Mesendoderm (in vitro differentiated cells): Measurements from ENCODE around the gene SFTPA1.
"Not testable (repeated sequence)": the region's sequence is repeated elsewhere in the genome, so short reads cannot be mapped to it uniquely, and the experiment has no call there.

Source experiments
- DNase-seq: peaks from one replicate; pipeline ENCODE4 v3.0.0; 2013
- H2AK5ac ChIP-seq: 2 replicates; pipeline ENCODE4 v1.6.1; 2013; ENCODE audit warnings: low read length, inconsistent platforms
- H2BK120ac ChIP-seq: 2 replicates; pipeline ENCODE4 v1.6.1; 2013; ENCODE audit warnings: low read depth, mild to moderate bottlenecking, low read length, moderate library complexity, mixed read lengths
- H2BK15ac ChIP-seq: replicated peaks from 2 replicates; pipeline ENCODE4 v1.6.1; 2013; ENCODE audit warnings: low read depth, mild to moderate bottlenecking, moderate library complexity
- H2BK5ac ChIP-seq: 2 replicates; pipeline ENCODE4 v1.6.1; 2013; ENCODE audit warnings: low read length, inconsistent platforms
- H3K18ac ChIP-seq: 2 replicates; pipeline ENCODE4 v1.6.1; 2013; ENCODE audit warnings: mild to moderate bottlenecking, low read length, mixed read lengths
- H3K23ac ChIP-seq: one replicate; pipeline ENCODE4 v1.6.1; 2013; ENCODE audit warnings: low read length
- H3K27ac ChIP-seq: 2 replicates; pipeline ENCODE4 v1.5.1; 2013; ENCODE audit warnings: low read depth, mild to moderate bottlenecking, inconsistent platforms, low read length, moderate library complexity
- H3K27me3 ChIP-seq: 2 replicates; pipeline ENCODE4 v1.6.1; 2013; ENCODE audit warnings: low read length, control low read depth, mild to moderate bottlenecking, inconsistent platforms; ENCODE audit not compliant: insufficient read depth, poor library complexity
- H3K36me3 ChIP-seq: 2 replicates; pipeline ENCODE4 v1.6.1; 2013; ENCODE audit warnings: low read length, inconsistent platforms; ENCODE audit not compliant: control insufficient read depth, insufficient read depth
- H3K4ac ChIP-seq: one replicate; pipeline ENCODE4 v1.6.1; 2013; ENCODE audit warnings: low read depth, mild to moderate bottlenecking, low read length, moderate library complexity
- H3K4me1 ChIP-seq: 2 replicates; pipeline ENCODE4 v1.6.1; 2013; ENCODE audit warnings: low read depth, low read length, inconsistent platforms; ENCODE audit not compliant: control insufficient read depth
- H3K4me2 ChIP-seq: 2 replicates; pipeline ENCODE4 v1.6.1; 2013; ENCODE audit warnings: low read length
- H3K4me3 ChIP-seq: 2 replicates; pipeline ENCODE4 v1.5.1; 2013; ENCODE audit warnings: mild to moderate bottlenecking, low read length
- H3K56ac ChIP-seq: one replicate; pipeline ENCODE4 v1.6.1; 2013; ENCODE audit warnings: low read length
- H3K79me1 ChIP-seq: 2 replicates; pipeline ENCODE4 v1.6.1; 2013; ENCODE audit warnings: low read length, inconsistent platforms
- H3K79me2 ChIP-seq: 2 replicates; pipeline ENCODE4 v1.6.1; 2013; ENCODE audit warnings: mild to moderate bottlenecking, low read length; ENCODE audit not compliant: control insufficient read depth, insufficient read depth
- H3K9ac ChIP-seq: 2 replicates; pipeline ENCODE4 v1.6.1; 2013; ENCODE audit warnings: low read length, inconsistent platforms
- H4K5ac ChIP-seq: one replicate; pipeline ENCODE4 v1.6.1; 2013; ENCODE audit warnings: low read length
- H4K8ac ChIP-seq: one replicate; pipeline ENCODE4 v1.6.1; 2013; ENCODE audit warnings: low read depth, mild to moderate bottlenecking, control low read depth, low read length, moderate library complexity
- WGBS: extraction: QIAGEN DNeasy Blood & Tissue Kit; methylation state at CpG from one replicate; pipeline ENCODE4 v1.1.7; 2013; ENCODE audit warnings: low lambda C conversion rate, missing lambda C conversion rate; ENCODE audit not compliant: insufficient coverage; ENCODE audit errors: extremely low coverage; 5-methylcytosine and 5-hydroxymethylcytosine counted together

SFTPA1 gene

GRCh38 chr10:79602953-79603352, 7.8 kb upstream of the SFTPA1 start:
- DNase-seq = no peak
- no peak overlapping the region for H2BK5ac ChIP-seq
- H3K79me2 ChIP-seq = no peaks in the 10 kb centered on the region
- H3K56ac ChIP-seq = no peak overlapping the region
- no peak overlapping the region for H2BK15ac ChIP-seq
- no peak overlapping the region for H3K18ac ChIP-seq
- no peak overlapping the region for H4K5ac ChIP-seq
- no peaks in the 10 kb centered on the region for H3K4me1 ChIP-seq
- H3K79me1 ChIP-seq = no peaks in the 10 kb centered on the region
- no peak overlapping the region for H3K4me2 ChIP-seq
- H2BK120ac ChIP-seq = no peak overlapping the region
- H3K27ac ChIP-seq = no peak overlapping the region
- no peak overlapping the region for H3K4me3 ChIP-seq
- H3K27me3 ChIP-seq = no peaks in the 10 kb centered on the region
- no peak overlapping the region for H3K9ac ChIP-seq
- WGBS = no CpG with 5 or more reads among the region's 2 CpGs
- no peak overlapping the region for H4K8ac ChIP-seq
- no peak overlapping the region for H2AK5ac ChIP-seq
- H3K4ac ChIP-seq = no peak overlapping the region
- no peaks in the 10 kb centered on the region for H3K36me3 ChIP-seq
- no peak overlapping the region for H3K23ac ChIP-seq

GRCh38 chr10:79604294-79604693, 6.4 kb upstream of the SFTPA1 start:
- no peak overlapping the region for H4K5ac ChIP-seq
- H3K79me1 ChIP-seq = no peaks in the 10 kb centered on the region
- H2BK120ac ChIP-seq = no peak overlapping the region
- no peak overlapping the region for H2BK15ac ChIP-seq
- no peak overlapping the region for H2AK5ac ChIP-seq
- no peak overlapping the region for H3K4me3 ChIP-seq
- H3K36me3 ChIP-seq = no peaks in the 10 kb centered on the region
- H3K23ac ChIP-seq = no peak overlapping the region
- no CpG with 5 or more reads among the region's 1 CpG for WGBS
- H3K56ac ChIP-seq = no peak overlapping the region
- no peak overlapping the region for H4K8ac ChIP-seq
- H3K79me2 ChIP-seq = no peaks in the 10 kb centered on the region
- no peak overlapping the region for H3K27ac ChIP-seq
- no peaks in the 10 kb centered on the region for H3K4me1 ChIP-seq
- DNase-seq = no peak
- H3K4me2 ChIP-seq = no peak overlapping the region
- no peak overlapping the region for H2BK5ac ChIP-seq
- H3K4ac ChIP-seq = no peak overlapping the region
- no peak overlapping the region for H3K18ac ChIP-seq
- no peaks in the 10 kb centered on the region for H3K27me3 ChIP-seq
- no peak overlapping the region for H3K9ac ChIP-seq

GRCh38 chr10:79605308-79605707, 5.4 kb upstream of the SFTPA1 start:
- Histone ChIP-seq H4K5ac (no peak overlapping the region), H3K79me1 (no peaks in the 10 kb centered on the region), H3K4me2 (no peak overlapping the region), H3K27me3 (no peaks in the 10 kb centered on the region), H3K27ac (no peak overlapping the region), H4K8ac (no peak overlapping the region), H3K56ac (no peak overlapping the region), H2BK15ac (no peak overlapping the region), H3K36me3 (no peaks in the 10 kb centered on the region), H3K4me3 (no peak overlapping the region), H3K9ac (no peak overlapping the region), H3K18ac (no peak overlapping the region), H3K79me2 (no peaks in the 10 kb centered on the region), H2BK5ac (no peak overlapping the region), H3K23ac (no peak overlapping the region), H3K4ac (no peak overlapping the region), H3K4me1 (no peaks in the 10 kb centered on the region), H2AK5ac (no peak overlapping the region), H2BK120ac (no peak overlapping the region)
- DNase-seq = no peak

GRCh38 chr10:79608505-79609375, 2.0 kb upstream of the SFTPA1 start:
- Histone ChIP-seq H3K27ac (no peak overlapping the region), H3K4me3 (no peak overlapping the region), H2BK5ac (no peak overlapping the region), H3K27me3 (no peaks in the 10 kb centered on the region), H3K4me2 (no peak overlapping the region), H3K56ac (no peak overlapping the region), H2BK120ac (no peak overlapping the region), H4K8ac (no peak overlapping the region), H3K36me3 (no peaks in the 10 kb centered on the region), H3K23ac (no peak overlapping the region), H4K5ac (no peak overlapping the region), H3K9ac (no peak overlapping the region), H3K4me1 (no peaks in the 10 kb centered on the region), H3K79me1 (no peaks in the 10 kb centered on the region), H3K4ac (no peak overlapping the region), H3K18ac (no peak overlapping the region), H2BK15ac (no peak overlapping the region), H3K79me2 (no peaks in the 10 kb centered on the region), H2AK5ac (no peak overlapping the region)
- WGBS = no CpG with 5 or more reads among the region's 20 CpGs
- DNase-seq = peak; percentile 57

- not testable (repeated sequence) for H2AK5ac ChIP-seq, H3K79me1 ChIP-seq, H3K4me1 ChIP-seq, H3K4me3 ChIP-seq, H3K36me3 ChIP-seq, H3K27ac ChIP-seq, H2BK5ac ChIP-seq, H3K79me2 ChIP-seq, H3K56ac ChIP-seq, H2BK120ac ChIP-seq, H3K4ac ChIP-seq, H4K5ac ChIP-seq, H2BK15ac ChIP-seq, H3K23ac ChIP-seq, H4K8ac ChIP-seq, H3K18ac ChIP-seq, H3K9ac ChIP-seq, DNase-seq, H3K27me3 ChIP-seq, H3K4me2 ChIP-seq
- WGBS = no CpG with 5 or more reads among the region's 18 CpGs
These were observed 646 bp downstream of the SFTPA1 start for GRCh38 chr10:79611193-79611976.
